ENCODE results near the gene GIMAP5. TPM values are rescaled to one million over a fixed set of nuclear protein-coding genes. Genes with fewer than 3 reads are reported as not detected.

GIMAP5 gene
- total and polyA plus RNA-seq, 3 donors from 2014 or later: 8.4 to 13.6 (median 10.6) TPM

- WGBS, 2 donors: 87 to 99% methylated on average over 9 to 14 of the region's 14 CpGs
- no peak for DNase-seq
- intact Hi-C loops (cut with DNase I; ENCODE audit: low total_unique reads): no loop called here
- no peak for TF ChIP-seq POLR2A (IDR thresholded peaks at IDR 0.05)
- no peak for TF ChIP-seq CTCF (IDR thresholded peaks at IDR 0.05)
- Histone ChIP-seq H3K9me3 (no peaks in the 10 kb centered on the region), H3K36me3 (ENCODE audit: low read depth, missing control alignments) (no peaks in the 10 kb centered on the region), H3K27me3 (no peaks in the 10 kb centered on the region), H3K4me1 (peaks cover 3% of the 10 kb centered on the region), H3K4me3 (no peak overlapping the region), H3K27ac (no peak overlapping the region)
Observed at GRCh38 chr7:150742286-150742968, 5.2 kb downstream of the GIMAP5 start.

- H3K27me3 ChIP-seq: no peaks in the 10 kb centered on the region
- DNase-seq: no peak
- no peaks in the 10 kb centered on the region for H3K36me3 ChIP-seq (ENCODE audit: low read depth, missing control alignments)
- TF ChIP-seq POLR2A (IDR thresholded peaks at IDR 0.05) (no peak), CTCF (IDR thresholded peaks at IDR 0.05) (no peak)
- 57 to 66% methylated on average over 6 to 8 of the region's 8 CpGs for WGBS, 2 donors
- no peak overlapping the region for H3K4me3 ChIP-seq
- no peak overlapping the region for H3K27ac ChIP-seq
- H3K9me3 ChIP-seq: no peaks in the 10 kb centered on the region
- intact Hi-C loops (cut with DNase I; ENCODE audit: low total_unique reads): no loop called here
- peaks cover 3% of the 10 kb centered on the region for H3K4me1 ChIP-seq
Observed at GRCh38 chr7:150744041-150744656, 6.9 kb downstream of the GIMAP5 start.

GRCh38 chr7:150745086-150745485, 7.9 kb downstream of the GIMAP5 start:
- Histone ChIP-seq H3K9me3 (no peaks in the 10 kb centered on the region), H3K4me3 (no peak overlapping the region), H3K27ac (no peak overlapping the region), H3K4me1 (peaks cover 3% of the 10 kb centered on the region), H3K27me3 (no peaks in the 10 kb centered on the region), H3K36me3 (ENCODE audit: low read depth, missing control alignments) (no peaks in the 10 kb centered on the region)
- intact Hi-C loops (cut with DNase I; ENCODE audit: low total_unique reads): no loop called here
- WGBS, 2 donors: 86 to 100% methylated on average over 1 to 5 of the region's 5 CpGs
- DNase-seq: no peak
- TF ChIP-seq CTCF (IDR thresholded peaks at IDR 0.05): no peak
- TF ChIP-seq POLR2A (IDR thresholded peaks at IDR 0.05): no peak

- WGBS, 2 donors: 76 to 83% methylated on average over 3 of the region's 3 CpGs
- H3K9me3 ChIP-seq: no peaks in the 10 kb centered on the region
- intact Hi-C loops (cut with DNase I; ENCODE audit: low total_unique reads): no loop called here
- H3K4me1 ChIP-seq: peaks cover 3% of the 10 kb centered on the region
- no peaks in the 10 kb centered on the region for H3K36me3 ChIP-seq (ENCODE audit: low read depth, missing control alignments)
- no peak overlapping the region for H3K4me3 ChIP-seq
- H3K27me3 ChIP-seq: no peaks in the 10 kb centered on the region
- no peak overlapping the region for H3K27ac ChIP-seq
- TF ChIP-seq POLR2A (IDR thresholded peaks at IDR 0.05) (no peak), CTCF (IDR thresholded peaks at IDR 0.05) (no peak)
- no peak for DNase-seq
Observed at GRCh38 chr7:150745876-150746275, 8.7 kb downstream of the GIMAP5 start.

GRCh38 chr7:150746921-150747320, 9.7 kb downstream of the GIMAP5 start:
- no peaks in the 10 kb centered on the region for H3K27me3 ChIP-seq
- no peak overlapping the region for H3K4me3 ChIP-seq
- TF ChIP-seq POLR2A (IDR thresholded peaks at IDR 0.05) (no peak), CTCF (IDR thresholded peaks at IDR 0.05) (no peak)
- DNase-seq: no peak
- no peaks in the 10 kb centered on the region for H3K36me3 ChIP-seq (ENCODE audit: low read depth, missing control alignments)
- no peaks in the 10 kb centered on the region for H3K9me3 ChIP-seq
- H3K27ac ChIP-seq: no peak overlapping the region
- 77 to 86% methylated on average over 5 to 6 of the region's 6 CpGs for WGBS, 2 donors
- intact Hi-C loops (cut with DNase I; ENCODE audit: low total_unique reads): no loop called here
- H3K4me1 ChIP-seq: peaks cover 3% of the 10 kb centered on the region
